Fibroblast of villous mesenchyme (primary cell): ENCODE data around the gene NR2F1-AS1. TPM values are rescaled to one million over a fixed set of nuclear protein-coding genes. Genes with fewer than 3 reads are reported as not detected.

Source experiments
- DNase-seq: peaks from one replicate; pipeline ENCODE4 v3.0.0-alpha.2; 2010; ENCODE audit warnings: low read depth
- H3K4me3 ChIP-seq: 2 replicates; pipeline ENCODE4 v1.5.1; 2011; ENCODE audit warnings: low read depth, mild to moderate bottlenecking, low read length
- total RNA-seq: library from RNA; depleted of rRNA; stranded (reverse); fragments of >200 nt; gene quantifications from 2 replicates; pipeline ENCODE4 v1.2.3, GENCODE V29; 2012
- TF ChIP-seq, protein P1 (sequence below): IDR thresholded peaks from 2 replicates; pipeline ENCODE4 v1.5.1; 2012; ENCODE audit warnings: low read depth, mild to moderate bottlenecking, low read length; ENCODE audit not compliant: insufficient read depth

Gene NR2F1-AS1
- total RNA-seq, 1 donor: 27.6 TPM

DNA sequence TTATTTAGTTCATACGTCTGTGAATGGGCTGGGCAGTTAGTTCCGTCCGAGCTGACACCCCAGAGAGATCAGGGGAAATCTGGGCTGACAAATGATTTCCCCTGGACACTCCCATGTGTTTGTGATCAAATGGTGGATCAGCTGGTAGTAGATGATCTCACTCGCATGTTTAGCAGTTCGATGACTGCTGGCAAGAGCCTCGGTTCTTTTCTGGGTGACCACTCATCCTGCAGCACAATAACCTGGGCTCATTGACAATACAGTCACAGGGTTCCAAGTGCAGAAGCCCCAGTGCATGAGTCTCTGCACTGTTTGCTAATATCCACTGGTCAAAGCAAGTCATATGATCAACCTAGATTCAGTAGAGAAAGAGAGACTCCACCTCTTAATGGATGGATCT lies 155.9 kb downstream of the NR2F1-AS1 start:
- DNase-seq: no peak
- TF ChIP-seq, protein P1, sequence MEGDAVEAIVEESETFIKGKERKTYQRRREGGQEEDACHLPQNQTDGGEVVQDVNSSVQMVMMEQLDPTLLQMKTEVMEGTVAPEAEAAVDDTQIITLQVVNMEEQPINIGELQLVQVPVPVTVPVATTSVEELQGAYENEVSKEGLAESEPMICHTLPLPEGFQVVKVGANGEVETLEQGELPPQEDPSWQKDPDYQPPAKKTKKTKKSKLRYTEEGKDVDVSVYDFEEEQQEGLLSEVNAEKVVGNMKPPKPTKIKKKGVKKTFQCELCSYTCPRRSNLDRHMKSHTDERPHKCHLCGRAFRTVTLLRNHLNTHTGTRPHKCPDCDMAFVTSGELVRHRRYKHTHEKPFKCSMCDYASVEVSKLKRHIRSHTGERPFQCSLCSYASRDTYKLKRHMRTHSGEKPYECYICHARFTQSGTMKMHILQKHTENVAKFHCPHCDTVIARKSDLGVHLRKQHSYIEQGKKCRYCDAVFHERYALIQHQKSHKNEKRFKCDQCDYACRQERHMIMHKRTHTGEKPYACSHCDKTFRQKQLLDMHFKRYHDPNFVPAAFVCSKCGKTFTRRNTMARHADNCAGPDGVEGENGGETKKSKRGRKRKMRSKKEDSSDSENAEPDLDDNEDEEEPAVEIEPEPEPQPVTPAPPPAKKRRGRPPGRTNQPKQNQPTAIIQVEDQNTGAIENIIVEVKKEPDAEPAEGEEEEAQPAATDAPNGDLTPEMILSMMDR: no peak
- H3K4me3 ChIP-seq: no peak overlapping the region

DNA sequence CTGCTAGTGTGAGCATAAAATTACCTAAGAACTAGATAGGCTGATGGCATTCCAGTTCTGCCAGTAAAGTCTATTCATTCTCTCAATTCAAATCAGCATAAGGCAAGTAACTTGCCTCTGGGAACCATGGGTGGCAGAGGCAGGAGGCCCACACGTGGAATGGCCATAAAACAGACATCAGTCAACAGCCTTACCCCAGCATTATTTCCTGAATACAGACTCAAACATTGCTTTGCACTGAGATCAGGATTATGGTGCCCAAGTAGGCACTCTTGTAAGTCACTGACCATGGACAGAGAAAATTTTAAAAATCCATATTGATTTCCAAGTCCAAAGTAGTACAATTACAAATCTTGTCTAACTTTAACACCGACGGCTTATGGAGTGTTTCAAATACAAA lies 157.7 kb downstream of the NR2F1-AS1 start:
- TF ChIP-seq, protein P1: no peak
- H3K4me3 ChIP-seq: no peak overlapping the region
- no peak for DNase-seq

DNA sequence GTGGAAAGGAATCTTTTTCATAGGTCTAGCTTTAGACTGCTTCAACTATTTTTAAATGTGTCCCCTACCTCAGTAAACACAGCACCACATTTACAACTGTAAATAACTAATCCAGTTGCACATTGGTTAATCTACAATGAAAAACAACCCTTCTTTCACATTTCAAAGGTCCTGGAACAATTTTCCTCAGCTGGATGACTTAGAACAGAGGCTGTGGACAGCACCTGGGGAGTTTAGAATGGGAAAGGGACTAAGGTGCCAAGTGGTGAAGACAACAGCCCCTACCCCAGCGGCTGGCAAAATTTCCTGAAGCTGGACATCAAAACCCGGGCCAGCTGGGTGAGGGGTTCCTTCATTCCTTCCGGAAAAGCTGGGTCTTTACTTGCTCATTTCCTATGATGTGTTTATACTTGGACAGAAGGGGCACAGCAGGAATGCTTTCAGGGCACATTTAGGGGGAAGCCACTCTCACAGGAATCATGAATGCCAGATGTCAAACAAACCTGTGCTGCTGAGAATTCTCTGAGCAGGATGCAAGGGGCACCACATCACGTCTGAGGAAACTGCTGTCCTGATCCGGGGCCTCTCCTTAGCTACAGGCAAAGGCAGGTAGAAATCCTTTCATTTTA lies 158.3 kb downstream of the NR2F1-AS1 start:
- no peak overlapping the region for H3K4me3 ChIP-seq
- no peak for DNase-seq
- TF ChIP-seq, protein P1: no peak

DNA sequence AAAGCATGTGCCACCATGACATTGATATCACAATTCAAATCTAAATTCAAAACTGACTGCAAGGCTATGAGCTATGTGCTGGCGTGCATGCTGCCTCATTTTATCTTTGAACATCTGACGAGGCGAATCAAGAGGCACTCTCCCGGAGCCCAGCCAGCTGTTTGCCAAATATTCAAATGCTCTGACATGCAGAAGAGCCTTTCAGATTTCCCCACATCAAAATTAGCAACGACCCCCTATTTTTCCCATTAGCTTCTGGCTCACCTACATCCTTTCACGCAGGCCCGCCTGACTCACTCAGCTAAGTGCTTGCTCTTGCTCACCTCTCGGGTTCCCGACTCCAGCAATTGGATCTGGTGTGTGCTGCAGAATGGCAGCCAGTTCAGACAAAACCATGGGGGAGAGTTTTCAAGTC lies 159.0 kb downstream of the NR2F1-AS1 start:
- no peak overlapping the region for H3K4me3 ChIP-seq
- no peak for DNase-seq
- TF ChIP-seq, protein P1: no peak

DNA sequence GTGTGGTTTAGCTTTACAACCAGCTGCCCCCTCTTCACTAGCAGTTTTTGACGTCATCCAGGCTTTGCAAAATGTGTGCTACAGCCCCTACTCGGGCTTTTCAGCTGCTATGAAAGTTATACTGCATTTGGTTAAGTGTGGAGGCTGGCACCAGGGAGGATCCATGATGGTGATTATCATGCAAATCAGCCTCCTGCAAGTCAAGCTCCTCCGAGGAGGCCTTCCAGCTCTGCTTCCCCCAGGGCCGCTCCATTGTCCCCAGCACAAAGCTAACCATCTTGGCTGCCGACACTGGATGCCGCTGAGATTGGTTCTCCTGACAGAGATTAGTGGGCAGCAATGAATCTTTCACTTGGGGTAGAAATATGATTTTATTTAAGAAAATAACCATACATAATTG lies 159.6 kb downstream of the NR2F1-AS1 start:
- peak; percentile 32 for DNase-seq
- TF ChIP-seq, protein P1: no peak
- H3K4me3 ChIP-seq: no peak overlapping the region

DNA sequence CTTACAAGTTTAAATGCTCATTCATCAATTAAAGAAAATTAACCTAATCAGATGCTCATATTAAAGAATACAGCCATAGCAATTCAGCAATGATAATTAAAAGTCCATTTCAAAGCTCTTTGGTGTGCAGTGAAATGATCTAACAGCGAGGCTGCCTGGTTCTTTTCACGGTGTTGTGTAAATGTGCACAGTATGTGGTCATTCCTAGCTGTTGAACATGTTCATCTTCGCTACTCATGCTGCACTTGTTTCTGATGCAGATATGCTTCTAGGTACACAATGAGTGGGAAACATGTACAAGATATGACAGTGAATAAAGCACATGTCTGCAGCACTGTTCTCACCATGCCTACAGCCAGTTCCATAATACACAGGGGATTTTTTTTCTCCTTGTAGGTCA lies 163.5 kb downstream of the NR2F1-AS1 start:
- no peak overlapping the region for H3K4me3 ChIP-seq
- no peak for DNase-seq
- TF ChIP-seq, protein P1: no peak

DNA sequence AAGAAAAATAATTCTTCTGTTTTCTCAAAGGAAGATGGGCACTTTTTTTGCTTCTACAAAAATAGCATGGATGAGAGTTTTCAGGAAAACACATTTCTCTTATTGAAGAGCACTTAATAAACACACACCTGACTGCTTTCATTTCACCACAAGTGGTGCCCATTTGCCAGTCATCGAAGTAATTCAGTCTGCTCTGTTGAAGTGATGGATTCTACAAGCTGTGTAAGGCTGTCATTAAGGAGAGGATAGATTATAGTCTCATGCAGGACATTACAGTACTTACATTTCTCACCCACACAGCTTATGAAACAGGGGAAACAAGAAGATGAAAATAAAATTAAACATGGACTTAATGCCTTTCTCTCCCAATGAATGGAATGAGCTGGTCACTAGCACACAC lies 165.2 kb downstream of the NR2F1-AS1 start:
- DNase-seq: no peak
- TF ChIP-seq, protein P1: no peak

More for the DNA sequence above, 165.2 kb downstream of the NR2F1-AS1 start:
- H3K4me3 ChIP-seq: no peak overlapping the region
